ENCODE data around the gene SFR1.

The SFR1 gene

GRCh38 chr10:104104926-104105325, 17.0 kb upstream of the SFR1 start:
- DNase-seq (ENCODE audit: low spot score) = no peak

DNA sequence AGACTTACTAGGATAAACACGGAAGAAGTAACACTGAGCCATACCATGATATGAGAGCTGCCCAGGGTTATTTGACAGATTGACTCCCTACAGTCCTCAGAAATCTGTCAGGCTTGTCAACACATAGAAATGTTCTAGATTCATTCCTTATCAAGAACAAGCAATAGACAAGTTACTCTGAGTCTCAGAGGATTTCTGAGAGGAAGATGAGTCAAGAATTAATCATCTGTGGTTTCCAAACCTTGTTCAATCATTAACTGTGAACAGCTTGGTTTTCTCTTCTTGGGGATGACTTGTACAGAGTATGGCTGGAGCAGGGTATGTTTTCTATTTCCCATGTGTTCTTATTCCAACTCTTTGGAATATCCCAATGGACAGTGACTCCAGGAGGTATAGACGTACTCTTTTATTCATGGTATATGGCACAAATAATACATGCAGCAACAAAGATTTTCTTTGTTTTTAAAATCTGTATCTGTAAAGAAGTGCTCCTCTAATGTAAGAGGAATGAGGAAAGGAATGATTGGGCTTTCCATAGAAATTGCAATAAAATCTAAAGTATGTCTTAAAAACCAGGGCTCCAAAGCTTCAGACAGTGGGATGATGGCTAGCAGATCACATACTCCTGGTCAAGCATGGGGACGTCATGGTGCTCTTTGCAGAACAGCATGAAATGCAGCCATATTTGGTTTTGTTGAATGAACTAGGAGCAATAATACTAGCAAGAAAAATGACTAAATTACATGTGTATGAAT, 11.9 kb upstream of the SFR1 start:
- DNase-seq (ENCODE audit: low spot score) = peak; percentile 32

DNA sequence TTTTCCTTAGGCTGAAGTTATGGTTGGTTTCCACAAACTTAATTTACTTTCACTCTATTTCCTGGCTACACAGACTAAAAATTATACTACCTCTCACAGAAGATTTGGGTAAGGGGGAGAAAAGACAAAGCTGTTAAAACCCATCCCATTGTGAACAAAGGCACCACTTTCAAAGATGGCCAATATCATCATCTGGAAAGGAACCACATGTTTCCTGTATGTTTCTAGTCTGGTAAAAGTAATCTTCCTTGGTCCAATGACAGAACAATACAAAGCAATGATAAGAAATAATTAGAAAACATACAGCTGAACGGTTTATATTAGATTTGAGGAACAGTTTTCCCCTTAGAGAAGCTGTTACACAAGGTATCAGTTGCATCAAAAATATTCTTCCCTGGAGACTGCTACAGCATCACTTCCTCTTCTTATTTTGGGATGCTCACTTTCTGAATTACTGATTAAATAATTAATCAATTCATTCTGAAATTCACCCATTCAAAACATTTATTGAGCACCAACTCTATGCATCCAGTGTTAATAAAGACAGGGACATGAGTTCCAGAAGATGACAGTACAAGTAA, 8.5 kb upstream of the SFR1 start:
- DNase-seq (ENCODE audit: low spot score) = no peak

GRCh38 chr10:104117839-104118323, 4.1 kb upstream of the SFR1 start:
- no peak for DNase-seq (ENCODE audit: low spot score)

- no peak for DNase-seq (ENCODE audit: low spot score)
Observed at GRCh38 chr10:104119996-104120395, 2.0 kb upstream of the SFR1 start.

GRCh38 chr10:104120512-104120902, 1.5 kb upstream of the SFR1 start:
- no peak for DNase-seq (ENCODE audit: low spot score)

- peak; percentile 80 for DNase-seq (ENCODE audit: low spot score)
Observed at GRCh38 chr10:104120903-104121484, 977 bp upstream of the SFR1 start.

- peak; percentile 8 for DNase-seq (ENCODE audit: low spot score)
Observed at GRCh38 chr10:104122225-104123107, 495 bp downstream of the SFR1 start.

DNA sequence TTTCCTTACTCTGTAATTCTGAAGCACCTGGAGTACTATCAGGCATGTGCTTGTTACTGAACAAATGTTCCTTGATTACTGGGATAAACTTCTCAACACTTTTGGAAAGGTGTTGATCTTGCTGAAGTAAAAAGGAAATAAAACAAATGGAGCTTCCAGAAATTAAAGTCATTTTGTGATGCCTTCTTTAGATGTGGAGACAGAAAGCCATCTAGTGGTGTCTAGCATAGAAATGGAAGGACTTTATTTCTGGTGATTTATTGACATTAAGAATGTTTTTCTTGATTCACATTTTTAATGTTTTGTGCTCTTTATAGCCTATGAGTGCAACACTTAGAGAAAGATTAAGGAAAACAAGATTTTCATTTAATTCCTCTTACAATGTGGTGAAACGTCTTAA, 1.4 kb downstream of the SFR1 start:
- DNase-seq (ENCODE audit: low spot score) = peak; percentile 16

DNA sequence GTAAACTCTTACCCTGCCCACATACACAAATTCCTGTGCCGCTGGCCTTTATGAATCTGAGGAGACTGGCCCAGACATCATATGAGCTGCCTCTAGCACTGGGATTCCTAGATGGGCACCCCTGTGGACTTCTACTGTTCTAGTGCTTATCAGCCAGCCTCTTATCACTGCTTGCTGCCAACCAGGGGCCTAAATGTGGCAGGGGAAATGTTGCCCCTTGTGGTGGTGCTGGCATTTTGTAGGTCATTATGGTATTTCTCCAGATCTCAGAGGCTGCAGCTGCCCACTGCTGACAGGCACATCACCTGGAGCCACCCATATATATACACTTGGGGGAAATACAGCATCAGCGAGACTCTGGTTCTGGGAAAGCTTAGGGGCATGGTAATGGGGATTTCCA, 5.4 kb downstream of the SFR1 start:
- DNase-seq (ENCODE audit: low spot score) = no peak

GRCh38 chr10:104128214-104128613, 6.2 kb downstream of the SFR1 start:
- no peak for DNase-seq (ENCODE audit: low spot score)

GRCh38 chr10:104130041-104130440, 8.1 kb downstream of the SFR1 start:
- no peak for DNase-seq (ENCODE audit: low spot score)

GRCh38 chr10:104138131-104138530, 16.2 kb downstream of the SFR1 start:
- no peak for DNase-seq (ENCODE audit: low spot score)

DNA sequence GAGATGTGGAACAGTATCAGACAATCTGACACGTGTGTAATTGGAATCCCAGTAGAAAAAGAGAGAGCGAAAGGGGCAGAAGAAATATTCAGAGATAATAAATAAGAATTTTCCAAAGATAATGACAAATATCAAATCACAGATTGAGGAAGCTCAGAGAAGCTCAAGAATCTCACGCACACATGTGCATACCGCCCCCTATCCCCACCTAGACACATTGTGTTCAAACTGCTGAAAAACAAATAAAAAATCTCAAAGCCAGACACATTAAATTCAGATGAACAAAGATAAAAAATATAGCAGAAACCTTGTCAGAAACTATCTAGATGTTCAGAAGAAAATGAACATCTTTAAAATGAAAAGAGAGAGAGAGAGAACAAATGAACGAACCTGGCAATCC, 17.2 kb downstream of the SFR1 start:
- DNase-seq (ENCODE audit: low spot score) = no peak

- no peak for DNase-seq (ENCODE audit: low spot score)
Observed at GRCh38 chr10:104142081-104142480, 20.1 kb downstream of the SFR1 start.

DNA sequence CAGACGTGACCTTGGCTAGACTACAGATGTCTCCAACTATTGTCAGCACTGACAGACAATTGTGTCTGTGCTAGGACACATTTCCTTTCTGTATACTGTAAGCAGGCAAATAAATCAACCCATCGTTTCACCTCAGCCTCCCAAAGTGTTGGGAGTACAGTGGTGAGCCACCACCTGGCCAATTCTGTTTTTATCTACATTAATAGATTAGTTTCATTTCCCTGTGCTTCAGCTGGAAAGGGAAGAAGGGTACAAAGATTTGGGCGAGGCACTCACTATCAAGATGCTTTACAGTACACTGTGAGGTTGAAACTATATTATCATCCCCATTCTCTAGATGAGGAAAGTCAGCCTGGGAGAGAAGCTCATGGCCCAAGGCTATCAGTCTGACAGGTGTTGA, 21.9 kb downstream of the SFR1 start:
- no peak for DNase-seq (ENCODE audit: low spot score)

- no peak for DNase-seq (ENCODE audit: low spot score)
Observed at GRCh38 chr10:104144931-104145330, 23.0 kb downstream of the SFR1 start.

GRCh38 chr10:104146882-104147281, 24.9 kb downstream of the SFR1 start:
- DNase-seq (ENCODE audit: low spot score) = no peak

- no peak for DNase-seq (ENCODE audit: low spot score)
Observed at GRCh38 chr10:104150139-104150538, 28.2 kb downstream of the SFR1 start.

DNA sequence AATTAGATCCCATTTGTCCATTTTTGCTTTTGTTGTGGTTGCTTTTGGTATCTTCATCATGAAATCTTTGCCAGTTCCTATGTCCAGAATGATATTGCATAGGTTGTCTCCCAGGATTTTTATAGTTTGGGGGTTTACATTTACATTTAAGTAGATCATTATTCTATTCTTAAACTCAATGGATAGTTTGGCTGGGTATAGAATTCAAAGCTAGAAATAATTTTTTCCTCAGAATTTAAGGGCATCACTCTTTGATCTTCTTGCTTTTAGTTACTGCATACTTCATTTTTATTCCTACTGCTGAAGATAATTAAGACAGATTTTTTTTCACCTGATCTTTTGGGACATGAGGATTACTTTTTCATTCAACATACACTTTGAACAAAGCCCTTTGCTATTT, 29.8 kb downstream of the SFR1 start:
- DNase-seq (ENCODE audit: low spot score) = no peak

DNA sequence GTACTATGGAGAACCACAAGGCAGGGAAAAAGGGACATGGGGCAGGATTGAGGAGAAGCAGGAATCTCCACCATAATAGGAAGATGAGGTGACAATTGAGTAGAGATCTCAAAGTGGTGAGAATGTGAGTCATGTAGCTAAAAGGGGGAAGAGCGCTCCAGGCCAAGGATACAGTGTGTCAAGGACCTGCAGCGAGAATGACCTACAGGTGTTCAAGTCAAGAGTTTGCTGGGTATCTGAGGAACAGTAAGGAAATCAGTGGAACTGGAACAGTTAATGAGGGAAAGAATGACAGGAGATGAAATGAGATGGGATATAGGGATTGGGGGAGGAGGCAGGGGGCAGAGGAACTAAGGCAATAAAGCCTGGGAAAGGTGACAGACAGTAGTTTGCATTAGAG, 33.6 kb downstream of the SFR1 start:
- DNase-seq (ENCODE audit: low spot score) = no peak

DNA sequence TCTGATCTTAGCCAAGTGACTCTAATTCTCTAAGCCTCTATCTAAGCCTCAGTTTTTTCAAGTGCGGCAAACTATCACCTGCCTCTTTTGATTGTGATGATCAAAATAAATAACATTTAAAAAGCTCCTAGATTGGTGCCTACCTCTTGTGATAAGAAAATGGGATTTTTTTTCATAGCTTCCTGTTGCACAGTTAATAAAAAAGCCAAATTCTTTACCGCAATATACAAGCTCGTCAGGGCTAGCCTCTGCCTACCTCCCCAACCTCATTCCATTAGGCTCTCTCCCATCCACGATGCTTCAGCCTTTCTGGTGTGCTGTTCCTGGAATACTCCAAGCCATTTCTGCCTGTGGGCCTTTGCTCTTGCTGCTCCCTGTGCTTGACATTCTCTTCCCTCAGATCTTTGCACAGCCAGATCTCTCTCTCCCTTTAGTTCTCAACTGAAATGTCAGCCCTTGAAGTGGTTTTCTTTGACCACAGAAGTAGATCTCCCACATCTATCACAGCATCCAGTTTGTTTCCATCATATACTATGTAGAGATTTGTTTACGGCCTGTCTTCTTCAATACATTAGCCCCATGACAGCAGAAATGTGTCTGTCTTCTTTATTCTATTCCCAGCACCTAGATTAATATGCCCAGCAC, 48.8 kb downstream of the SFR1 start:
- no peak for DNase-seq (ENCODE audit: low spot score)

Measured in hepatic stellate cell (primary cell).